NCI-H345 treated with DMSO at 0.1 percent for 48 hours (cell line): Measurements from ENCODE around the gene ELFN1.
"Not testable (repeated sequence)": the region's sequence is repeated elsewhere in the genome, so short reads cannot be mapped to it uniquely, and the experiment has no call there.

Source experiments
- DNase-seq: peaks from one replicate; lab custom pipeline; 2025; ENCODE audit not compliant: unreplicated experiment; lab: John Stamatoyannopoulos, UW

ELFN1 gene

DNA sequence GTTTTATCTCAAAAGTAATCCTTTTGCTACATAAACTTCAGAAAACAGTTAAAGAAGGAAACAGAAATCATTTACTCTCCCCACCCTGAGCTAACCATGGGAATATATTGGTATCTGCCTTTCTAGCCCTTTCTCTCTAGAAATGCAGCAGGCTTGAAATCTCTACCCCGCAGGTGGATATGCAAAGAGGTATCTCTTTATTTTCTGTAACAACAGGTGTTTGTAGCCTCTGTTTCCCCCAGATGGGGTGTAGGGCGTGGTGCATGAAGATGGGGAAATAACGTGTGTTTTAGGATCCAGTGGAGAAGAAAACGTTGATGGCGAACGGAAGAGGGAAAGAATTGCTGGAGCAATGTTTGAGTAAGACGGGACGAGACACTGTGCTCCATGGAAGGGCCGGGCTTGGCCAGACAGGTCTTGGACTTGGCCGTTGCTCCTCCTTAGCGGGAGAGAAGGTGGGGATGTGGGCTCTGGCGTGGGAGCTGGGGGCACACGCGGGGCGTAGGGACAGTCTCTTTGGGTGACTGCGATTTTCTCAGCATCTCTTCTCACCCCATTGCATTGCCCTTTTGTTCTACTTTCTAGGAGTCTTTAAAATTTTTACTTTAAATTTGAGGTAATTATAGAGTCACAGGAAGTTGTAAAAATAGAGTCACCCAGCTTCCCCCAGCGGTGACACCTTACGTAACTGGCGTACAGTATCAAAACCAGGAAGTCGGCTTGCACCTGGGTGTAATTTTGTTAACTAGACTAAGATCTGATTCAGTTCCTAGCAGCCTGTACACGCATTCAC, 82.9 kb downstream of the ELFN1 start:
- no peak for DNase-seq

DNA sequence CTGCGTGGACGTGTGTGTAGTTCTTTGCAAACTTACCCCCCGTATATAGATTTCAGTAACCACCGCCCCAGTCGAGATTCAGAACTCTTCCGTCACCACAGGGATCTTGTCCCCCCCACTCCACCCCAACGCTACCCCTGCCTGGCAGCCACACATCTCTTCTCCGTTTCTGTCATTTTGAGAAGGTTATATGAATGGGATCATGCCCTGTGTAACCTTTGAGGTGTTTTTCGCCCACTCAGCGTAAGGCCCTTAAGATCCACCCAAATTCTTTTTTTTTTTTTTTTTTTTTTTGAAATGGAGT, 83.4 kb downstream of the ELFN1 start:
- no peak for DNase-seq

DNA sequence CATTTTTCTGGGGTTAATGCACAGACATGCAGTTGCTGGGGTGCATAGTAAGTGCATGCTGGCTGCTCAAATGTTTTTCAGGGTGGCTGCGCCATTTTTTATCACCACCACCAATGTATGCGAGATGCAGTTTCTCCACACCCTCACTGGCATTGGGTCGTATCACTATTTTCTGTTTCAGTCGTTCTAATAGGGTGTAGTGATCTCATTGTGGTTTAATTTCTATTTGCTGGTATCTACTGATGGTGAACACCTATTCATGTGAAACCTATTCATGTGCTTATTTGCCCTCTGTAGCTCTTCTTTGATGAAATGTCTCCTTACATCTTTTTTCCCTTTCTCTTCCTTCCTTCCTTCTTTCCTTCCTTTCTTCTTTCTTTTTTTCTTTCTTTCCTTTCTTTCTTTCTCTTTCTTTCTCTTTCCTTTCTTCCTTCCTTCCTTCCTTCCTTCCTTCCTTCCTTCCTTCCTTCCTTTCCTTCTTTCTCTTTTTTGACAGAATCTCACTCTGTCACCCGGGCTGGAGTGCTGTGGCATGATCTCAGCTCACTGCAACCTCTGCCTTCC, 84.3 kb downstream of the ELFN1 start:
- no peak for DNase-seq

DNA sequence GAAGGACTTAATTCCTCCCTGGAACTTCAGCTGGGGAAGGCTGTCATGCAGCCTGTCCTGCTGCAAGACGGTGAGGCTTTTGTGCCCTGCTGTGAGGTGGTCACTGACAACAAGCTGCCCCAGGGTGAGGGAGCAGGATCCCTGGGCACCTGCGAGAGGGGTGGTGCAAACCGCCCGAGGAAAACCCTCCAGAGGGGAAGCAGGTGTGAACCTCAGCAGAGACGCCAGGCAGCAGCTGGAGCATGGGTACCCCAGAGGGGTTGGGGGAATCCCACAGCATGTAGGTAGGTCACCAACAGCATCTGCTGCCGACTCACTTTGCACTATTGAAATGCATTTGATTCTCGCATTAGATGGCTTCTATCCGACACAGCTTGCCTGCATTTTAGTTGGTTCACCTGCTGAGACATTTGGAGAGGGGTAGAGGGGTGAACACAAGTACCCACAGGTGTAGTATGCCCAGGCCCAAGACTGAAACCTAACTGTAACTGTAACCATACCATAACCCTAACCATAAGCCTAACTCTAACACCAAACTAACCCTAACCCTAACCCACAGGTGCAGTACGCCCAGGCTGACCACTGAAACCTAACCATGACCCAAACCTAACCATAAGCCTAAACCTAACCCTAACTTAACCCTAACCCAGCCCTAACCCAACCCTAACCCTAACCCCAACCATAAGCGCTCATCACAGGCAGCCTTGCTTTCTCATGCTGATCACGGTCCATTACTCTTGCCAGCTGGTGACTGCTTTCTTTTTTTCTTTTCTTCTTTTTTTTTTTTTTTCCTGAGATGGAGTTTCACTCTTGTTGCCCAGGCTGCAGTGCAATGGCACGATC, 85.9 kb downstream of the ELFN1 start:
- DNase-seq, result no peak

DNA sequence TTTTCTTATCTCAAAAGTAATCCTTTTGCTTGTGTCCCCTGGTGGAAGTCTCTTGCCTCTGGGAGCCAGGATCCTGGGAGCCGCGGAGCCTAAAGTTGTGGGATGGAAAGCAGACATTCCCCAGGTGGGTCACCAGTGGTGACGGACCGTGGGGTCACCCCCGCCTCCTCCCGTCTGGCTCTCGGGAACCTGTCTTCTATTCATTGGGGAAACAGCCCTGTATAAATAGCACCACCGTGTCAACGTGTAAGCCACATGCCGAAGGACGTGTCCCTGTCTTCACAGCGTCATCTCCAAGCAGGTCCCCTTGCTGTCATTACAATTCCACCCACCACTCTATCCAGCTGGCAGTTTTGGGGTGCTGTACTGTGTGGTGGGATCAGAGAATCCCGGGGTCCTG, 87.5 kb downstream of the ELFN1 start:
- DNase-seq, result no peak

DNA sequence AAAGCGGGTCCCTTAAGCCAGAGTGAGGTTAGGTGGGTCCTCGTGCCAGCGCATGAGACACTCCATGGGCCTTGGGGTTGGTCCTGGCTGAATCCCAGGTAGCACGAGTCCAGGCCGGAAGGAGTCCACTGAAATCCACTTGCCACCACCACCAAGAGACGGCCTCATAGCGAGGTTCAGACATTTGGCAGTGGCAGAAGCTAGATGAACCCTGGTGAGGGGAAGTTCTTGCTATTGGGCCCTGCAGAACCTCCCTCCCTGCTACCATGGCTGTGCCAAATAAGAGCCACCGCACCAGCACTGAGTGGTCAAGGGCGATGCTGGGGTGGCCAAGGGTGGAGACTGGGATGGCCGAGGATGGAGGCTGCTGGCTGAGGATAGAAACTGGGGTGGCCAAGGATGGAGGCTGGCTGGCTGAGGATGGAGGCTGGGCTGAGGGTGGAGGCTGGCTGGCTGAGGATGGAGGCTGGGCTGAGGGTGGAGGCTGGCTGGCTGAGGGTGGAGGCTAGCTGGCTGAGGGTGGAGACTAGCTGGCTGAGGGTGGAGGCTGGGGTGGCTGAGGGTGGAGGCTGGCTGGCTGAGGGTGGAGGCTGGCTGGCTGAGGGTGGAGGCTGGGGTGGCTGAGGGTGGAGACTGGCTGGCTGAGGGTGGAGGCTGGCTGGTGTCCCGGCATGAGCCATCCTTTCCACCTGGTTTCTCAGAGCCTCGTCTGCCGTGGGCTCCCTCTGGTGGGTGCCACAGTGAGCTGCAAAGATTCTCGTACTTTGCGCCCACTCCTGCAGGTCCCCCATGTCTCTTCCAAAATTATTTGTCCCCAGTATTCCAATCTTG, 88.2 kb downstream of the ELFN1 start:
- peak; percentile 13 for DNase-seq

DNA sequence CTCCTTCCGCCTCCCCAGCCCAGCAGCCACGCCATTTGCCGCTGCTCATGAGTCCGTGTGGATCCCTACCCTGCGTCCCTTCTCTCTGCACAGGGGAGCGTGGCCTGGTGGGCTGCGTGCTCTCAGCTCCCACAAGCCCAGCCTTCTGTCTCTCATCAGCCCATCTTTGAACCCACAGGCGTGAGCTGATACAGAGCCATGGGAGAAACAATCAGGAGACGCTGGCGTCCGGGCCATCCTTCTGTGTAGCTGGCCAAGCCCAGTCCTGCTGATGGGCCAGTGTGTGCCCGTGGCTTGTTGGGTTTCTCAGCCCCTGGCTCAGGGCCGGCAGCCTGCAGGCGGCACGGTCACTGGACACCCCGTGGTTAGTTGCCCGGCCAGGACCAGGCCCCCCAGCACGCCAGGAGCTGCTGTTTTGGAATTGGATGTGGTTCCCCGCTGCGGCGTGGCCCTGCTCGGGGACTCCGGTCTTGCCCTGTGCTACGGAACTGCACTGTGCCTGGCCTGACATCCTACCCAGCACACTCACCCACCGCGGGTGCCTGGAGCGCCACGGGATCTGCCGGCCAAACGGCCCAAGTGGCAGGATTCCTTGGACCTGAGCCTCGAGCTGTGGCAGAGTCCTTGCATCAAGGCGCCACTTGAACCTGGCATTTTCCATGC, 88.9 kb downstream of the ELFN1 start:
- DNase-seq, result no peak

DNA sequence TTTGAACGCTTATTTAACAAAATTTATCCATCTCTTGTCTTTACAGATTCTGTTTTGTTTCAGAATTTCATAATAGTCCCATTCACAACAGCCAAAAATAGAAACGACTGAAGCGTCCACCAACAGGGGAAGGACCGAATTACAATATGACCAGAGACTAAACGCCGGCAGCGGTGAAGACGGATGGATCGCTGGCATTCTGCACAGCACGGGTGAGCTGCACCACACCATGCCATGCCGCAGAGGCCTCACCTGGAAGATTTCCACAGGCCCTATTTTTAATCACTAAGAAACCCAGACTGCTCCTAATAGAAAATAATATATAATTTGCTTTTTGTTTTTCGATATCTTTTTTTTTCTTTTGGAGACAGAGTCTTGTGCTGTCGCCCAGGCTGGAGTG, 91.0 kb downstream of the ELFN1 start:
- DNase-seq, result no peak

DNA sequence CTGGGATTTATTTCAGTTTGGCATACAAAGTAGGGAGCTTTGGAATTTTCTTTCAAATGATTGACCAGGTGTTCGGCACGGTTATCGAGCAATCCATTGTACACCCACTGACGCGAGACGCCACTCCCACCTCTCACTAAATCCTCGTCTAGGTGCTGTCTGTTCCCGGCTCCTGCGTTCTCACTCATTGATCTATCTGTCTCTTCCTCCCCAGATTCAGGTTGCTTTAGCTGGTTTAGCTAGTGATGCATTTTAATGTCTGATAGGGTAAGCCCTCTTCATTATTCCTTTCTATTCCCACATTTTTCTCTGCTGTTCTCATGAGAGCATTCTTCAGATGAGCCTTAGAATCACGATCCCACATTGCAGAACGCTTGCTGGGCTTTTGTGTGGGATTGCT, 91.7 kb downstream of the ELFN1 start:
- no peak for DNase-seq

DNA sequence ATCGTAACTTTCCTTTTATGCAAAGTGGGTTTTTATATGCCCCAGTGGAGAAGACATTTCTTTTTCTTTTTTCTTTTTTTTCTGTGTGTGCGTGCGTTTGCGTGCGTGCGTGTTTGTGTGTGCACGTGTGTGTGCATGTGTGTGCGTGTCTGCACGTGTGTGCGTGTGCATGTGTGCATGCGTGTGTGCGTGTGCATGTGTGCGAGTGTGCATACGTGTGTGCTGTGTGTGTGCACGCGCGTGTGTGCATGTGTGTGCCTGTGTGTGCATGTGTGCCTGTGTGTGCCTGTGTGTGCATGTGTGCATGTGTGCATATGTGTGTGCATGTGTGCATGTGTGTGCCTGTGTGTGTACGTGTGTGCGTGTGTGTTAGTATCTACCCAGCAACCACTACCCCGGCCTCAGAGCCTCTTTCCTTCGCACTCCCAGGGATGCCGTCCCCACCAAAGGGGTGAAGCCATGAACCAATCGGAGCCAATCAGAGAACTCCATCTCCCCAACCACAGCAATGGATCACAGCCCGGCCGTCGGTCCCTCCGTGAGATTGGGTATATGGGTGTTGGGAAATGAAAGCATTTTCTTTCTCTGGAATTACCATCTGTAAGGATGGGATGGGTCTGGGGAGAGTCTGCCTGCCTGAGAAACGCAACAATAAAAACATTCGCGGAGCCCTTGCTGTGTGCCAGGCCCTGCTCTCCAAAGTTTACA, 92.3 kb downstream of the ELFN1 start:
- no peak for DNase-seq

DNA sequence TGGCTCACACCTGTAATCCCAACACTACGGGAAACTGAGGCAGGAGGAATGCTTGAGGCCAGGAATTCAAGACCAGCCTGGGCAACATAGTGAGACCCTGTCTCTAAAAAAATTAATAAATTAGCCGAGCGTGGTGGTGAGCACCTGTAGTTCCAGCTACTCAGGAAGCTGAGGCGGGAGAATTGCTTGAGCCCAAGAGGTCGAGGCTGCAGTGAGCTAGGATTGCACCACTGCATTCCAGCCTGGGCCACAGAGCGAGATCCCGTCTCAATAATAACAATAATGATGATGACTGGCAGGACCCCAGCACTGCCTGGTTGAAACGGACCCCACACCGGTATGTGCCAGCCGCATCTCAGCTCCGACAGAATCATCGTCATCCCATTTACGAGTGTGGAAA, 93.0 kb downstream of the ELFN1 start:
- DNase-seq, result no peak

DNA sequence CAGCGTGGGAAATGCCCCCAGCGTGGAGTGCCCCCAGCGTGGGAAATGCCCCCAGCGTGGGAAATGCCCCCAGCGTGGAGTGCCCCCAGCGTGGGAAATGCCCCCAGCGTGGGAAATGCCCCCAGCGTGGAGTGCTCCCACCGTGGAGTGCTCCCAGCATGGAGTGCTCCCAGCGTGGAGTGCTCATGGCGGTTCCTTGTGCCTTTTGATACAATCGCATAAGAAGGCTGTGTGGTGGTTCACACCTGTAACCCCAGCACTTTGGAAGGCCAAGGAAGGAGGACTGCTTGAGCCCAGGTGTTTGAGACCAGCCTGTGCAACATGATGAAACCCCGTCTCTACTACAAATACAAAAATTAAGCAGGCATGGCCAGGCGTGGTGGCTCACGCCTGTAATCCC, 93.8 kb downstream of the ELFN1 start:
- DNase-seq, result not testable (repeated sequence)

DNA sequence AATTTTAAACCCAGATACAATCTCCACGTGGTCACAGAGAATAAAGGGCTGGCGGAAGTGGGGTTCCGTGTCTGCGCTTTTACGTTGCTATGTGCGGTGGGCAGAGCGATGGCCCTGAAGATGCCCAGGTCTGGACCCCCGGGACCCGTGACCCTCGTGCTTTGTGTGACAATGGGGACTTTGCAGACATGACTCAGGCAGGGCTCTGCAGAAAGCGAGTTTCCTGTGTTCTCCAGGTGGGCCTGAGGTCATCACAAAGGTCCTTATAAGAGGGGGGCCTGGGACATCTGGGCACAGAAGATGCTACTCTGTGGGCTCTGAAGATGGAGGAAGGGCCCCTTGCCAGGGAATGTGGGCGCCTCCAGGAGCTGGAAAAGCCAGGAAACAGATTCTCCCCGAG, 95.3 kb downstream of the ELFN1 start:
- DNase-seq, result no peak

DNA sequence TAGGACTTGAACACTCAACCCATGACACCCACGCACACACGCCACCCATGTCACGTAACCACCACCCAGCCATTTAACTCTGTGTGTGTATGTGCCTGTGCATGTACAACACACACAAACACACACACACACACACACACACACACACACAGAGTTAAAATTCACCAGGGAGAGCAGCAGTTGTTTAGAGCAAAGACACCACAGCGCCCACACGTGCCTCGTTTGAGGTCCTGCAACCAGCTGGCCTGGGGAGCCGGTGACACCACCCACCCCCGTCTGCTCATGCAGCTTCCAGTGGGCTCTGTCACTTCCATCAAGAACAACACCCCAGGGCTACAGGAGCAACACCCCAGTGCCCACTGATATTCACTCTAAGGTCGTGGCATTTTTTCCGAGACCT, 97.4 kb downstream of the ELFN1 start:
- DNase-seq, result no peak

DNA sequence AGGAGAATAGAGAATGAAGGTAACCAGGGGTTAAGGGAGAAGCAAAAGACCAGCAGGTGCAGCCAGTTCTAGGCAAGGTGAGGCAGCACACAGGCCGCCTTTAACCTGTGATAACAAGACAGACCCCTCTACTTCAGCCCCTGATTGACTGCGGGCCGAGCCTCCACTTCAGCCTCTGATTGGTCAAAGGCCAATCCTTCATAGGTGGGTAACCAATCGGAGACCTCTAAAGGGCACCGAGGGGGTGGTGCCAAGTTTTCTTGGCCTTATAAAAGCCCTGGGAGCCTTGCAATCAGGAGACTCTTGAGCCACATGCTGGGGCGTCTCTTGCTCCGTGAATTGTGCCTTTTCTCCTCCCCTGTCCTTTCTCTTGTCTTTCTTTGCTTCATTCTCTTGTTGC, 98.8 kb downstream of the ELFN1 start:
- no peak for DNase-seq

DNA sequence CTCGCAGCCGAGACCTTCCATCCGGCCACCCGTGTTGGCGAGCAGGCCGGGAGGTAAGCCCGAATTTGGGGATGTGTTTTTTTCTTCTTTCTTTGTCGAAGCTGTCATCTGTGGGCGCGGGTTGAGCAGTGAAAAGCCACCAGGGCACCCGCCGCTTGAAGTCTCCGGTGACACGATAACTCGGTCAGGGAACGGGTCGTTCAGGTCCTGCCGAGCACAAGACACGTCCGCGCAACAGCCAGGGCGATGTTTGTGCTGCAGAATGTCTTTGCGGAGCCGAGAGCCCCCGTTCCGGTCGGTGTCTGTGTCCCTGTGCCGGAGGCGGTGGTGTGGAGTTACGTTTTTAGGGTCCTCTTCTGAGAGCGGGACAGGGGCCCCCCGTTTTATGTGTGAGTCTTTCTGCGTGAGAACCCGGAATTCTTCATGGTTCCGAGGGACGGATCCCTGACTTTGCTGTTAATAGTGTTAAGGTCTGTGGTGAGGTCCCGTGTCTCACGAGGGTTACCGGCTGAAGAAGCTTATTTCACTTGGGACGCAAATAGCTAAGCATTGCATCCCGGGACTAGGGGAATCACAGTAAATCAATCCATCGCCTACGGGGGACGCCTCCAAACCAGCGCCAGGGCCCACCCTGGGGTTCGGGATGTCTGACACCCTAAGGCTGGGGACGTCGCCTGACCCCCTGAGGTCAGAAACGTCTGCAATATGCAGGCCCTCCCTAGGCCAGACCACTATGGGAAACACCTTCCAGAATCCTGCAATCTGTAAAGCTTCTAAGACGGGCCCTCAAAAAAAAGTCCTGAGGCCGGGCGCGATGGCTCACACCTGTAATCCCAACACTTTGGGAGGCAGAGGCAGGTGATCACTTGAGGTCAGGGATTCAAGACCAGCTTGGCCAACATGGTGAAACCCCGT, 99.5 kb downstream of the ELFN1 start:
- no peak for DNase-seq

DNA sequence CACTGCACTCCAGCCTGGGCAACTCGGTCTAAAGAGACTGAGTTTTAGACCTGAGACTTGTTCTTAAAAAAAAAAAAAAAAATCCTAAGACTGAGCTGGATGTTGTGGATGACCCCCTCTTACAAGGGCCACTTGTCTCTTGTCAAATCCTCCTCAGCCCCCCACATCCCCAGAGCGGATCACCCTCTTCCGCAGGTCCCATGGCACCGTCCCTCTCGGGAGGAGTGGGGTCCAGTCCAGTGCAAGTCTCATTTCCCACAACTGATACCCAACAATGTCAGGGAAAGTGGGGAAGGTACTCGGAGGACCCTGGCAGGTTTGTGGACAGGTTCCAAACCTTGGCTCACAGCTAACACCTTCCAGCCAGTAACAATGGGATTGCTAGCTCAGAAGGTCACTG, 100.3 kb downstream of the ELFN1 start:
- no peak for DNase-seq

DNA sequence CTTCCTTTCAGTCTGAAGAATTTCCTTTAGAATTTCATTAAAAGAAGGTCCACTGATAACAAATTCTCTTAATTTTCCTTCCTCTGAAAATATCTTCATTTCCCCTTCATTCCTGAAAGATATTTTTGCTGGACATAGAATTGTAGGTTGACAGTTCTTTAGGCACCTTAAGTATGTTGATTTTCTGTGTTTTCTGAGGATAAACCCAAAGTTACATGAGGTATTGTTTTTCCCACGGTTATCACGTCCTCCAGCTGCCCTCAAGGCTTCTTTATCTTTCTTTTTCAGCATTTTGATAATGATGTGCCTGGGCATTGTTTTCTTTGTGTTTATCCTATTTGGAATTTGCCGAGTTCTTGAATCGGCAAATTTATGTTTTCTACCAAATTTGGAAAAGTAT, 105.3 kb downstream of the ELFN1 start:
- DNase-seq, result no peak

DNA sequence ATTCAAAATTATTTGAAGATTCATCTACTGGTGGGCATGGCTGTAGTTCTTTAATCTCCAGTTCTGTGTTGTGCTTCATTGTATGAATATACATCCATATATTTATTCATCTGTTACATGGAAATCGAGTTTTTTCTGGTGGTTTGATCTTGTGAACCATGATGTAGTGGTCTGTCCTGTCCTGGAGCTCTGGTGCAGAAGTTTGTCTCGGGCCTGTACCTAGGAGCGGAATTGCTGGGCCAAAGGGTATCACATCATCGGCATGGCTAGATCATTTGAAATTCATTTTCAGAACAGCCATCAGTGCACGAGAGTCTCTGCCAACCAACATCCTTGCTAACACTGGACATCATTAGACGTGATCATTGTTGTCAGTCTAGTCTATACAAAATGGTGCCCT, 107.0 kb downstream of the ELFN1 start:
- DNase-seq, result no peak
